Gastrocnemius medialis (tissue), 4 donors: ENCODE results near the gene ARHGAP32.

Experiments
- CTCF ChIP-seq, 5 experiments: fragments of 450-650 bp in 3 of 5; fragments of 200-600 bp in 2 of 5; sonication (generic) in 2 of 5; IDR thresholded peaks in 4 of 5; conservative IDR thresholded peaks in 1 of 5; 1 replicate in 4 of 5; 2 replicates in 1 of 5; pipeline ENCODE4 v1.5.1; 2016 to 2019; ENCODE audit warnings: antibody characterized with exemption in 5 of 5, mild to moderate bottlenecking in 3 of 5, moderate library complexity in 3 of 5
- POLR2A ChIP-seq, 2 donors: fragments of 450-650 bp; IDR thresholded peaks; one replicate each; pipeline ENCODE4 v1.6.1; 2017; ENCODE audit warnings: antibody characterized with exemption in 2 of 2, mild to moderate bottlenecking in 2 of 2, moderate library complexity in 2 of 2

GRCh38 chr11:129077191-129077590 is 114.9 kb downstream of the ARHGAP32 start:
- TF ChIP-seq CTCF (IDR thresholded peaks at IDR 0.05 in 4 of 5, conservative IDR thresholded peaks at IDR 0.05 in 1 of 5) (no peak), POLR2A (IDR thresholded peaks at IDR 0.05) (no peak)
